Mesenchymal stem cell (in vitro differentiated cells and primary cell): Measurements from ENCODE around the gene PTPA.

Experiments
- DNase-seq: peaks from one replicate; pipeline ENCODE4 v3.0.0-alpha.2; 2013
- H2AFZ ChIP-seq: one replicate; pipeline ENCODE4 v1.6.1; 2013; ENCODE audit warnings: low read depth, mild to moderate bottlenecking, control low read depth, inconsistent platforms, low read length, moderate library complexity
- H2AK5ac ChIP-seq: 2 replicates; pipeline ENCODE4 v1.6.1; 2013; ENCODE audit warnings: low read length, moderate library complexity, mild to moderate bottlenecking, inconsistent platforms; ENCODE audit not compliant: severe bottlenecking
- H2BK120ac ChIP-seq: one replicate; pipeline ENCODE4 v1.6.1; 2013; ENCODE audit warnings: low read depth, mild to moderate bottlenecking, inconsistent platforms, low read length, moderate library complexity
- H2BK12ac ChIP-seq, 2 experiments: one replicate each; pipeline ENCODE4 v1.6.1; 2013; ENCODE audit warnings: inconsistent platforms in 2 of 2, low read length in 2 of 2, mild to moderate bottlenecking in 2 of 2, moderate library complexity in 2 of 2, control low read depth in 1 of 2
- H2BK15ac ChIP-seq: one replicate; pipeline ENCODE4 v1.6.1; 2013; ENCODE audit warnings: mild to moderate bottlenecking, low read depth, inconsistent platforms; ENCODE audit not compliant: poor library complexity, severe bottlenecking
- H2BK5ac ChIP-seq: 2 replicates; pipeline ENCODE4 v1.6.1; 2013; ENCODE audit warnings: low read depth, mild to moderate bottlenecking, low read length, control low read depth, inconsistent platforms; ENCODE audit not compliant: poor library complexity, severe bottlenecking
- H3K14ac ChIP-seq, 2 experiments: one replicate each; pipeline ENCODE4 v1.6.1; 2013; ENCODE audit warnings: inconsistent platforms in 2 of 2, low read length in 2 of 2, control low read depth in 1 of 2, mild to moderate bottlenecking in 1 of 2, moderate library complexity in 1 of 2
- H3K18ac ChIP-seq, 2 experiments: one replicate each; pipeline ENCODE4 v1.6.1; 2013; ENCODE audit warnings: inconsistent platforms in 2 of 2, low read length in 2 of 2, control low read depth in 1 of 2, low read depth in 1 of 2, mild to moderate bottlenecking in 1 of 2
- H3K23ac ChIP-seq, 2 experiments: one replicate each; pipeline ENCODE4 v1.6.1; 2013; ENCODE audit warnings: inconsistent platforms in 2 of 2, low read length in 2 of 2, mild to moderate bottlenecking in 2 of 2, moderate library complexity in 2 of 2, control low read depth in 1 of 2
- H3K27ac ChIP-seq: 2 replicates; pipeline ENCODE4 v1.5.1; 2013; ENCODE audit warnings: mild to moderate bottlenecking, moderate library complexity, low read length, control low read depth, inconsistent platforms; ENCODE audit not compliant: poor library complexity, severe bottlenecking
- H3K27me3 ChIP-seq, 2 experiments: 2 replicates each; pipeline versions ENCODE4 v1.6.1 to v1.7.0; 2013; ENCODE audit warnings: low read length in 2 of 2, mild to moderate bottlenecking in 2 of 2, moderate library complexity in 2 of 2, control low read depth in 1 of 2, inconsistent platforms in 1 of 2; ENCODE audit not compliant: control insufficient read depth in 1 of 2, insufficient read depth in 1 of 2
- H3K36me3 ChIP-seq, 2 experiments: 2 replicates each; pipeline versions ENCODE4 v1.6.1 to v1.7.0; 2013; ENCODE audit warnings: low read length in 2 of 2, control low read depth in 1 of 2, inconsistent platforms in 1 of 2, low read depth in 1 of 2, mild to moderate bottlenecking in 1 of 2; ENCODE audit not compliant: insufficient read depth in 2 of 2, control insufficient read depth in 1 of 2
- H3K4ac ChIP-seq, 2 experiments: one replicate each; pipeline ENCODE4 v1.6.1; 2013; ENCODE audit warnings: inconsistent platforms in 2 of 2, low read length in 2 of 2, mild to moderate bottlenecking in 2 of 2, moderate library complexity in 2 of 2, control low read depth in 1 of 2, low read depth in 1 of 2
- H3K4me1 ChIP-seq: 2 replicates; pipeline ENCODE4 v1.6.1; 2013; ENCODE audit warnings: low read depth, low read length, control low read depth; ENCODE audit not compliant: control insufficient read depth, insufficient read depth
- H3K4me2 ChIP-seq: 2 replicates; pipeline ENCODE4 v1.6.1; 2013; ENCODE audit warnings: low read length, mild to moderate bottlenecking, inconsistent platforms; ENCODE audit not compliant: poor library complexity, severe bottlenecking
- H3K4me3 ChIP-seq, 2 experiments: 2 replicates each; pipeline versions ENCODE4 v1.5.1 to v1.7.0; 2013; ENCODE audit warnings: low read length in 2 of 2, mild to moderate bottlenecking in 2 of 2, control low read depth in 1 of 2, low read depth in 1 of 2; ENCODE audit not compliant: insufficient read depth in 1 of 2
- H3K79me1 ChIP-seq: replicated peaks from 2 replicates; pipeline ENCODE4 v1.6.1; 2013; ENCODE audit warnings: mild to moderate bottlenecking, control low read depth, low read length, inconsistent platforms; ENCODE audit not compliant: poor library complexity, severe bottlenecking
- H3K9ac ChIP-seq: 2 replicates; pipeline ENCODE4 v1.7.0; 2013; ENCODE audit warnings: mild to moderate bottlenecking, low read length, moderate library complexity
- H3K9me3 ChIP-seq: 2 replicates; pipeline ENCODE4 v1.7.0; 2013; ENCODE audit warnings: mild to moderate bottlenecking, low read length; ENCODE audit not compliant: control insufficient read depth
- H4K8ac ChIP-seq: one replicate; pipeline ENCODE4 v1.6.1; 2013; ENCODE audit warnings: inconsistent platforms, mild to moderate bottlenecking, low read length, moderate library complexity
- H4K91ac ChIP-seq: one replicate; pipeline ENCODE4 v1.6.1; 2013; ENCODE audit warnings: mild to moderate bottlenecking, low read length, inconsistent platforms
- WGBS: methylation state at CpG from one replicate; pipeline ENCODE4 v1.1.7; 2013; ENCODE audit warnings: mixed read lengths; 5-methylcytosine and 5-hydroxymethylcytosine counted together

The PTPA gene

DNA sequence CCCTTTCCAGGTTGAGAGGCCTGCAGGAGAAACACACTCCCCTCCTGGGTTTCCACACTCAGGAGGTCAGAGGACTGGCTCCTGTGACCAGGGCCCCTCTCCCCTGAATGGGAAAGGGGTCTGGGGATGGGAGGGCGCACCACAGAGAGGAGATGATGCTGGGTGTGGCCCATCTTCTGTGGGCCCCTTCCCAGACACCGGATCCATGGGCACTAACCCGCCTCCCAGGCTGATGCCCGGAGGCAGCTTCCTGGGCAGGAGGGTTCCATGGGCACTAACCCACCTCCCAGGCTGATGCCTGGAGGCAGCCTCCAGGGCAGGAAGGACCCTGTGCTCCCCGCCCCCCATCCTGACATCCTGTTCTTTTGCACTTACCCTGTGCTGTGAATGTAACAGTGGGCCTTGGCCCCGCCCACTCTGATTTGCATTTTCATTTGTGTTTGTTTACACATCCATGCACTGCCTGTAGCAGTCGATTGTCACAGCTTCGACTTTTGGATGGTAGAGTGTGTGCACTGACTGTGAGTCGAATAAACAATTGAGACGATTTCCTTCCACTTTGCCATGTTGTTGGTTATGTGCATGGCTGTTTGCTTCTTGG, 39.6 kb upstream of the PTPA start:
- Histone ChIP-seq H2BK12ac (no peak overlapping the region), H3K36me3 (peaks cover 21 to 50% of the 10 kb centered on the region in 2 experiments), H4K8ac (no peak overlapping the region), H3K4me2 (no peak overlapping the region), H3K4me1 (no peaks in the 10 kb centered on the region), H3K27me3 (no peaks in the 10 kb centered on the region), H3K9ac (no peak overlapping the region), H2AK5ac (no peak overlapping the region), H2AFZ (no peak overlapping the region), H3K4ac (no peak overlapping the region), H3K27ac (no peak overlapping the region), H3K18ac (no peak overlapping the region), H3K4me3 (no peak overlapping the region), H3K23ac (no peak overlapping the region), H2BK120ac (no peak overlapping the region), H3K9me3 (no peaks in the 10 kb centered on the region), H3K14ac (no peak overlapping the region), H2BK5ac (no peak overlapping the region), H2BK15ac (no peak overlapping the region), H4K91ac (no peak overlapping the region), H3K79me1 (no peaks in the 10 kb centered on the region)
- WGBS: 77% methylated on average over 10 of the region's 10 CpGs
- DNase-seq: no peak

- no peak overlapping the region for H3K23ac ChIP-seq
- H3K9ac ChIP-seq: no peak overlapping the region
- no peak overlapping the region for H3K18ac ChIP-seq
- H3K27me3 ChIP-seq: no peaks in the 10 kb centered on the region
- H2BK12ac ChIP-seq: no peak overlapping the region
- peaks cover 19 to 48% of the 10 kb centered on the region in 2 experiments for H3K36me3 ChIP-seq
- no peak overlapping the region for H3K4me3 ChIP-seq
- no peak overlapping the region for H2BK15ac ChIP-seq
- no peak overlapping the region for H2AK5ac ChIP-seq
- no peak overlapping the region for H4K8ac ChIP-seq
- no peak overlapping the region for H4K91ac ChIP-seq
- no peak overlapping the region for H2BK120ac ChIP-seq
- no peak overlapping the region for H3K4ac ChIP-seq
- no peak overlapping the region for H3K14ac ChIP-seq
- no peak overlapping the region for H2BK5ac ChIP-seq
- H2AFZ ChIP-seq: no peak overlapping the region
- no peak overlapping the region for H3K4me2 ChIP-seq
- no peaks in the 10 kb centered on the region for H3K79me1 ChIP-seq
- 90% methylated on average over 7 of the region's 9 CpGs for WGBS
- DNase-seq: no peak
- no peak overlapping the region for H3K27ac ChIP-seq
- H3K4me1 ChIP-seq: no peaks in the 10 kb centered on the region
- no peaks in the 10 kb centered on the region for H3K9me3 ChIP-seq
These were observed 39.0 kb upstream of the PTPA start for GRCh38 chr9:129072171-129072570.

DNA sequence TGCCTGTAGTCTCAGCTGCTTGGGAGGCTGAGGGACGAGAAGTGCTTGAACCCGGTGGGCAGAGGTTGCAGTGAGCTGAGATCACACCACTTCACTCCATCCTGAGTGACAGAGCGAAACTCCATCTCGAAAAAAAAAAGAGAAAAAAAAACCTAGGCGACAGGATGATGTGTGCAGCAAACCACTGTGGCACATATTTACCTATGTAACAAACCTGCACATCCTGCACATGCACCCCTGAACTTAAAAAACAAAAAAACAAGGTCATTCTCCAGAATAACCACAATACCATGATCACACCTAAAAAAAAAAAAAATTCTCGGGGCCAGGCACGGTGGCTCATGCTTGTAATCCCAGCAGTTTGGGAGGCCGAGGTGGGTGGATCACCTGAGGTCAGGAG, 37.8 kb upstream of the PTPA start:
- Histone ChIP-seq H3K4me2 (no peak overlapping the region), H3K9me3 (no peaks in the 10 kb centered on the region), H3K18ac (no peak overlapping the region), H3K4me1 (no peaks in the 10 kb centered on the region), H2AFZ (no peak overlapping the region), H3K9ac (no peak overlapping the region), H2BK120ac (no peak overlapping the region), H3K23ac (no peak overlapping the region), H3K4ac (no peak overlapping the region), H3K27ac (no peak overlapping the region), H3K36me3 (peaks cover 7 to 36% of the 10 kb centered on the region in 2 experiments), H2BK5ac (no peak overlapping the region), H3K27me3 (no peaks in the 10 kb centered on the region), H2BK15ac (no peak overlapping the region), H4K91ac (no peak overlapping the region), H2BK12ac (no peak overlapping the region), H3K4me3 (no peak overlapping the region), H3K79me1 (no peaks in the 10 kb centered on the region), H2AK5ac (no peak overlapping the region), H3K14ac (no peak overlapping the region), H4K8ac (no peak overlapping the region)
- WGBS: 94% methylated on average over 8 of the region's 8 CpGs
- no peak for DNase-seq

DNA sequence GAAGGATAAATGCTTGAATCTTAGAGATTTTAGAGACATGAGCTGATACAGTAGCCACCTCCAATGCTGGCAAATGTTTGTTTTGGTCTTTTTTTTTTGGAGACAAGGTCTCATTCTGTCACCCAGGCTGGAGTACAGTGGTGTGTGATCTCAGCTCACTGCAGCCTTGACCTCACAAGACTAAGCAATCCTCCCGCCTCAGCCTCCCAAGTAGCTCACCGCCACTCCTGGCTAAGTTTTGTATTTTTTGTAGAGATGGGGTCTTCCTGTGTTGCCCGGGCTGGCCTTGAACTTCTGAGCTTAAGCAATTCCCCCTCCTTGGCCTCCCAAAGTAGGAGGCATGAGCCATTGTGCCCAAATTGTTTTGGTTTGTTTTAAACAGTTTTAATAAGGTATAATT, 37.1 kb upstream of the PTPA start:
- no peaks in the 10 kb centered on the region for H3K4me1 ChIP-seq
- H4K91ac ChIP-seq: no peak overlapping the region
- H2AFZ ChIP-seq: no peak overlapping the region
- no peak overlapping the region for H2AK5ac ChIP-seq
- no peak overlapping the region for H3K27ac ChIP-seq
- WGBS: 81% methylated on average over 3 of the region's 3 CpGs
- no peak overlapping the region for H3K23ac ChIP-seq
- H3K18ac ChIP-seq: no peak overlapping the region
- no peak overlapping the region for H3K9ac ChIP-seq
- H2BK15ac ChIP-seq: no peak overlapping the region
- H3K14ac ChIP-seq: no peak overlapping the region
- no peaks in the 10 kb centered on the region for H3K9me3 ChIP-seq
- no peaks in the 10 kb centered on the region for H3K27me3 ChIP-seq
- no peak overlapping the region for H3K4me2 ChIP-seq
- H3K4ac ChIP-seq: no peak overlapping the region
- no peak overlapping the region for H3K4me3 ChIP-seq
- no peak overlapping the region for H2BK120ac ChIP-seq
- H4K8ac ChIP-seq: no peak overlapping the region
- H3K36me3 ChIP-seq: peaks cover under 1 to 29% of the 10 kb centered on the region in 2 experiments
- no peak for DNase-seq
- no peaks in the 10 kb centered on the region for H3K79me1 ChIP-seq
- H2BK5ac ChIP-seq: no peak overlapping the region
- no peak overlapping the region for H2BK12ac ChIP-seq
